K562 (cell line): ENCODE measurements around the gene ANKS1A. TPM values are rescaled to one million over a fixed set of nuclear protein-coding genes. Genes with fewer than 3 reads are reported as not detected.
A peak's percentile ranks its signal among the peaks of the same experiment; 100 is the strongest.

Source experiments
- ATAC-seq: fragments of 200-7000 bp; cut with Tn5 transposase; 3 replicates; pipeline ENCODE4 v1.9.1; 2020; ENCODE audit warnings: moderate library complexity
- BruUV-seq: library from RNA; stranded (reverse); fragments of 400-500 nt; replicated peaks from 2 replicates; lab custom pipeline; 2021; lab: Mats Ljungman, UMichigan
- CTCF ChIA-PET: fragments of 300-600 bp; formaldehyde crosslinking; extraction: SDS; loops from one replicate; lab custom pipeline; 2021; ENCODE audit warnings: low intra/inter-chr PET ratio; lab: Yijun Ruan, JAX
- POLR2A ChIA-PET: fragments of 300-600, 350-650 bp; sonication (Branson Sonifier 250); formaldehyde crosslinking; extraction: SDS; loops from one replicate; lab custom pipeline; 2021; ENCODE audit warnings: antibody characterized with exemption, inconsistent platforms; lab: Yijun Ruan, JAX
- DNase-seq, 4 experiments: peaks; one replicate each; pipeline versions ENCODE4 v3.0.0 to v3.0.0-alpha.2; 2011 to 2018; ENCODE audit warnings: low spot score in 3 of 4, mixed read lengths in 3 of 4; ENCODE audit errors: extremely low read depth in 1 of 4
- FAIRE-seq: peaks from 2 replicates; lab custom pipeline; 2011; peaks lifted over from hg19 to GRCh38; lab: Jason Lieb, UNC
- H2AFZ ChIP-seq: 2 replicates; pipeline ENCODE4 v1.6.0; 2011; ENCODE audit warnings: low read depth, low read length, control low read depth, inconsistent platforms
- H3K27ac ChIP-seq: fragments of 200-600 bp; 3 replicates; pipeline ENCODE4 v1.8.0; 2011; ENCODE audit warnings: low read depth, mild to moderate bottlenecking, control low read depth, inconsistent platforms, low read length, moderate library complexity, mixed read lengths; ENCODE audit errors: extremely low read depth
- H3K27me3 ChIP-seq, 2 experiments: fragments of 300-600 bp in 1 of 2; 2 replicates in 1 of 2; 3 replicates in 1 of 2; pipeline versions ENCODE4 v1.6.0 to v1.8.0; 2011; ENCODE audit warnings: inconsistent platforms in 2 of 2, low read length in 2 of 2, mild to moderate bottlenecking in 1 of 2, mixed read lengths in 1 of 2, moderate library complexity in 1 of 2; ENCODE audit not compliant: control insufficient read depth in 2 of 2, insufficient read depth in 2 of 2
- H3K36me3 ChIP-seq: fragments of 300-600 bp; 3 replicates; pipeline ENCODE4 v1.8.0; 2011; ENCODE audit warnings: mild to moderate bottlenecking, low read length, inconsistent platforms; ENCODE audit not compliant: control insufficient read depth, insufficient read depth
- H3K4me1 ChIP-seq, 2 experiments: fragments of 200-600 bp in 1 of 2; replicated peaks in 1 of 2; 2 replicates in 1 of 2; 3 replicates in 1 of 2; pipeline versions ENCODE4 v1.5.1 to v1.8.0; 2011; ENCODE audit warnings: inconsistent platforms in 2 of 2, low read length in 2 of 2, mild to moderate bottlenecking in 1 of 2, mixed read lengths in 1 of 2, moderate library complexity in 1 of 2; ENCODE audit not compliant: control insufficient read depth in 2 of 2, insufficient read depth in 2 of 2
- H3K4me2 ChIP-seq: 2 replicates; pipeline ENCODE4 v1.6.1; 2011; ENCODE audit warnings: low read length, control low read depth, inconsistent platforms, mixed read lengths; ENCODE audit not compliant: insufficient read depth
- H3K4me3 ChIP-seq: fragments of 200-600 bp; sonication (generic), shearing (Covaris generic); 2 replicates; pipeline ENCODE4 v1.5.1; 2016; ENCODE audit warnings: control low read depth, inconsistent platforms
- H3K79me2 ChIP-seq: fragments of 200-600 bp; 3 replicates; pipeline ENCODE4 v1.8.0; 2011; ENCODE audit warnings: low read length, inconsistent platforms; ENCODE audit not compliant: control insufficient read depth, insufficient read depth
- H3K9ac ChIP-seq, 2 experiments: 2 replicates each; pipeline versions ENCODE4 v1.6.0 to v1.6.1; 2011; ENCODE audit warnings: low read depth in 2 of 2, low read length in 2 of 2, control low read depth in 1 of 2, inconsistent platforms in 1 of 2, mild to moderate bottlenecking in 1 of 2, mixed read lengths in 1 of 2; ENCODE audit not compliant: insufficient read depth in 1 of 2
- H3K9me1 ChIP-seq: one replicate; pipeline ENCODE4 v1.6.0; 2011; ENCODE audit warnings: inconsistent platforms, mild to moderate bottlenecking, low read length, moderate library complexity; ENCODE audit not compliant: control insufficient read depth, insufficient read depth
- H3K9me3 ChIP-seq: replicated peaks from 2 replicates; pipeline ENCODE4 v1.5.1; 2011; ENCODE audit warnings: low read depth, low read length, inconsistent platforms; ENCODE audit not compliant: control insufficient read depth, insufficient read depth
- H4K20me1 ChIP-seq: replicated peaks from 2 replicates; pipeline ENCODE4 v1.6.1; 2011; ENCODE audit warnings: low read length, inconsistent platforms, mixed read lengths; ENCODE audit not compliant: control insufficient read depth, insufficient read depth
- BDP1 ChIP-seq: IDR thresholded peaks from 3 replicates; pipeline ENCODE4 v1.6.1; 2011; ENCODE audit not compliant: insufficient read length, insufficient read depth
- CTCF ChIP-seq, 3 experiments: IDR thresholded peaks in 2 of 3; conservative IDR thresholded peaks in 1 of 3; 2 replicates each; pipeline ENCODE4 v1.5.1; 2011 to 2012; ENCODE audit warnings: low read length in 3 of 3, mild to moderate bottlenecking in 3 of 3, control low read depth in 2 of 3, improper control_type of control experiment in 1 of 3, inconsistent platforms in 1 of 3, low read depth in 1 of 3, mixed read lengths in 1 of 3, moderate library complexity in 1 of 3; ENCODE audit not compliant: insufficient read depth in 2 of 3
- DDX20 ChIP-seq: fragments of 450-650 bp; IDR thresholded peaks from 2 replicates; pipeline ENCODE4 v1.6.1; 2016; ENCODE audit warnings: missing genetic modification characterization, low read depth, mild to moderate bottlenecking, missing compliant biosample characterization, moderate library complexity
- FIP1L1 ChIP-seq: fragments of 200-400 bp; formaldehyde crosslinking; IDR thresholded peaks from 2 replicates; pipeline ENCODE4 v1.6.1; 2018; ENCODE audit warnings: mild to moderate bottlenecking, low read depth, low read length; ENCODE audit not compliant: poor library complexity, severe bottlenecking
- FOXK2 ChIP-seq, 2 experiments: fragments of 450-650 bp; IDR thresholded peaks in 1 of 2; conservative IDR thresholded peaks in 1 of 2; 2 replicates each; pipeline ENCODE4 v1.6.1; 2016; ENCODE audit warnings: low read depth in 2 of 2, mild to moderate bottlenecking in 1 of 2
- HNRNPH1 ChIP-seq: fragments of 200-400 bp; formaldehyde crosslinking; optimal IDR thresholded peaks from 2 replicates; pipeline ENCODE3; 2017; ENCODE audit warnings: low read depth, mild to moderate bottlenecking, low read length, moderate library complexity
- NCOA1 ChIP-seq: fragments of 450-650 bp; IDR thresholded peaks from 2 replicates; pipeline ENCODE4 v1.6.1; 2016; ENCODE audit warnings: low read depth
- NFYB ChIP-seq: IDR thresholded peaks from 2 replicates; pipeline ENCODE4 v1.6.1; 2011; ENCODE audit warnings: mild to moderate bottlenecking, moderate library complexity; ENCODE audit not compliant: insufficient read length; ENCODE audit errors: extremely low read depth
- PKNOX1 ChIP-seq: fragments of 450-650 bp; IDR thresholded peaks from 2 replicates; pipeline ENCODE4 v1.6.1; 2016
- POLR2AphosphoS2 ChIP-seq: IDR thresholded peaks from 2 replicates; pipeline ENCODE4 v1.6.1; 2012; ENCODE audit warnings: low read length, improper control_type of control experiment
- PTTG1 ChIP-seq: fragments of 450-650 bp; IDR thresholded peaks from 2 replicates; pipeline ENCODE4 v1.6.1; 2016; ENCODE audit warnings: low read depth, mild to moderate bottlenecking, missing genetic modification characterization, missing compliant biosample characterization
- SMARCA5 ChIP-seq: fragments of 450-650 bp; IDR thresholded peaks from 2 replicates; pipeline ENCODE4 v1.6.1; 2016
- WGBS: fragments of 100-300 bp; shearing (Covaris generic); methylation state at CpG from one replicate; pipeline ENCODE4 v1.1.6; 2016; ENCODE audit warnings: low coverage, mixed read lengths; ENCODE audit not compliant: insufficient coverage; ENCODE audit errors: missing lambda C conversion rate; 5-methylcytosine and 5-hydroxymethylcytosine counted together
- in situ Hi-C: fragments of 300-500 bp; cut with MboI; formaldehyde crosslinking; loops from 4 replicates; pipeline ENCODE4 v1.15.0; 2018; ENCODE audit warnings: inconsistent platforms, mixed read lengths
- intact Hi-C: fragments of 100-400 bp; cut with micrococcal nuclease; formaldehyde crosslinking; loops from 2 replicates; pipeline ENCODE4 v1.14.2; 2022
- polyA plus RNA-seq, 8 experiments: library from polyadenylated mRNA; depleted of rRNA in 4 of 8; stranded (reverse) in 5 of 8; unstranded in 3 of 8; fragments of >200 nt; fragmentation: Nextera tagmentation in 2 of 8; fragmentation: Illumina TruSeq in 1 of 8; extraction: Ambion mirVana in 2 of 8; extraction: Trizol in 1 of 8; gene quantifications; 2 replicates each; pipeline versions ENCODE4 v1.2.1 to v1.2.3, GENCODE V29; 2011 to 2014; ENCODE audit warnings: inconsistent platforms in 1 of 8, missing spikeins in 1 of 8
- total RNA-seq, 7 experiments: library from RNA; depleted of rRNA in 6 of 7; stranded (reverse); fragments of >200 nt in 6 of 7; fragmentation: Illumina TruSeq in 2 of 7; extraction: Trizol in 2 of 7; gene quantifications; 2 replicates each; pipeline versions ENCODE4 v1.2.1 to v1.2.3, GENCODE V29; 2011 to 2021; ENCODE audit warnings: low replicate concordance in 1 of 7

The ANKS1A gene
- total and polyA plus RNA-seq, 9 of the 15 experiments (the other 6 are each of a cell fraction or from before 2014, with no cell fraction given) = 1.1 to 13.8 (median 5.3) TPM

DNA sequence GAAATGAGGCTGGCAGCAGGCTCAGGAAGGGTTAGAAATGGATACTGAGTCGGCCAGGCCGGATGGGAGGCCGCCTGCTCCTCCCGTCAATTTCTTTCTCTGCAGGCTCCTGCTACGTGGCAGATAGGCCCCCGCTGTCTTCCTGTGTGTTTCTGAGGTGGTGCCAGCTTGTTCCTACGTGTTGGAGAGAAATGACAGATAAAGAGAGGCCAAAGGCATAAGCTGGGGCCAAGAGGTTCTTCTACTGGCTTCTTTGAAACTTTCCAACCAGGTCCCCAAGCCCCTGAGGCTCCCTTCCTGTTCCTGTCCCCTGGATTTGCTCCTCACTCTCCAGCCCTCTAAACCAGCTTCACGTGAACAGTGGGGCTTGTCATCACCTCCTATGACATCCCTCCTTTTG, 175.2 kb downstream of the ANKS1A start (continued):
- TF ChIP-seq DDX20 (tag) (no peak), BDP1 (no peak), FIP1L1 (no peak), NCOA1 (no peak), HNRNPH1 (no peak), FOXK2 (conservative IDR thresholded peaks at IDR 0.05 in 1 of 2, IDR thresholded peaks at IDR 0.05 in 1 of 2; ENCODE audit: low read depth in 2 of 2) (no peak), NFYB (no peak), PTTG1 (tag) (no peak), SMARCA5 (no peak)
- TF ChIP-seq, all 486 proteins: peak for 0

- FAIRE-seq = no peak
- TF ChIP-seq CTCF (IDR thresholded peaks at IDR 0.05 in 2 of 3, conservative IDR thresholded peaks at IDR 0.05 in 1 of 3; ENCODE audit: insufficient read depth in 2 of 3, low read depth in 1 of 3, low read length in 3 of 3) = peak in 1 of 3 experiments; percentile 22; a peak in 1 of 6 replicates
- TF ChIP-seq POLR2AphosphoS2 = no peak
- no peak for TF ChIP-seq PKNOX1
- TF ChIP-seq, all 486 proteins: peak for 1
Measured at GRCh38 chr6:35064757-35065440, 175.8 kb downstream of the ANKS1A start.

More at GRCh38 chr6:35064757-35065440, 175.8 kb downstream of the ANKS1A start:
- ChIA-PET CTCF (no interaction called here), POLR2A (interaction anchor here (0.5 to 3.0 kb wide), 3 partner anchors 10 to 56 kb away, joined by 3 to 13 read pairs (median 3); no protein-coding TSS in a partner anchor)
- Histone ChIP-seq H3K9me1 (peaks cover 2% of the 10 kb centered on the region), H3K9ac (peak overlapping the region in 1 of 2 experiments; percentile 31; a peak in 1 of 4 replicates), H3K4me2 (no peak overlapping the region), H3K9me3 (no peaks in the 10 kb centered on the region), H3K4me1 (peaks cover 0 to 3% of the 10 kb centered on the region in 2 experiments; a peak in 1 of 5 replicates), H3K27ac (no peak overlapping the region), H4K20me1 (peaks cover 3% of the 10 kb centered on the region; the same call in 1 of the 2 replicates), H3K79me2 (no peaks in the 10 kb centered on the region), H3K4me3 (no peak overlapping the region), H3K36me3 (peaks cover 9% of the 10 kb centered on the region; the same call in 1 of the 3 replicates), H2AFZ (no peak overlapping the region), H3K27me3 (no peaks in the 10 kb centered on the region)
- intact Hi-C loops = no loop called here
- WGBS = 55% methylated on average over 8 of the region's 8 CpGs
- in situ Hi-C loops = no loop called here
- peak in 2 of 4 experiments; percentile 31 to 52 for DNase-seq
- ATAC-seq = peak; percentile 35; the same call in 2 of the 3 replicates
- no TSS peak for BruUV-seq
